Naive thymus-derived CD4-positive, alpha-beta T cell (primary cell): ENCODE results near the gene TMEM132D. TPM values are rescaled to one million over a fixed set of nuclear protein-coding genes. Genes with fewer than 3 reads are reported as not detected.
"Not testable (repeated sequence)": the region's sequence is repeated elsewhere in the genome, so short reads cannot be mapped to it uniquely, and the experiment has no call there.

ENCODE experiments used
- ATAC-seq: fragments of 150-1000 bp; cut with Tn5 transposase; 2 replicates; pipeline ENCODE4 v1.10.0; 2021; ENCODE audit warnings: mild to moderate bottlenecking, moderate library complexity
- CTCF ChIA-PET: fragments of 350-600 bp; sonication (Branson Sonifier 250); formaldehyde crosslinking; loops from one replicate; lab custom pipeline; 2021; ENCODE audit warnings: antibody characterized with exemption; lab: Charles Lee
- POLR2A ChIA-PET: fragments of 350-600 bp; sonication (Branson Sonifier 250); formaldehyde crosslinking; loops from one replicate; lab custom pipeline; 2021; ENCODE audit warnings: antibody characterized with exemption, inconsistent platforms; lab: Charles Lee
- DNase-seq, 9 donors: peaks; one replicate each; pipeline versions ENCODE4 v3.0.0 to v3.0.0-alpha.2; 2020 to 2022; ENCODE audit warnings: mixed read lengths in 1 of 9
- H3K27ac ChIP-seq: one replicate; pipeline ENCODE4 v1.7.0; 2013; ENCODE audit warnings: mild to moderate bottlenecking, low read depth, low read length, moderate library complexity
- H3K27me3 ChIP-seq, 2 donors: one replicate each; pipeline ENCODE4 v1.7.0; 2013; ENCODE audit warnings: low read length in 2 of 2, mild to moderate bottlenecking in 2 of 2, moderate library complexity in 2 of 2; ENCODE audit not compliant: control insufficient read depth in 2 of 2, insufficient read depth in 2 of 2
- H3K36me3 ChIP-seq, 3 experiments: 1 replicate in 2 of 3; 2 replicates in 1 of 3; pipeline ENCODE4 v1.7.0; 2013; ENCODE audit warnings: low read length in 3 of 3, mild to moderate bottlenecking in 3 of 3, moderate library complexity in 1 of 3; ENCODE audit not compliant: insufficient read depth in 3 of 3, control insufficient read depth in 2 of 3
- H3K4me1 ChIP-seq, 2 donors: one replicate each; pipeline ENCODE4 v1.7.0; 2013; ENCODE audit warnings: low read length in 2 of 2, mild to moderate bottlenecking in 2 of 2, moderate library complexity in 1 of 2; ENCODE audit not compliant: control insufficient read depth in 2 of 2, insufficient read depth in 2 of 2
- H3K4me3 ChIP-seq: 2 replicates; pipeline ENCODE4 v1.7.0; 2013; ENCODE audit warnings: mild to moderate bottlenecking, low read length
- H3K9me3 ChIP-seq, 3 experiments: 1 replicate in 2 of 3; 2 replicates in 1 of 3; pipeline ENCODE4 v1.7.0; 2013; ENCODE audit warnings: low read length in 3 of 3; ENCODE audit not compliant: control insufficient read depth in 2 of 3
- H3K27ac Mint-ChIP-seq, 9 donors: one replicate each; pipeline ENCODE4 v1.8.0; 2020 to 2022; ENCODE audit warnings: mixed read lengths in 9 of 9, mild to moderate bottlenecking in 8 of 9, moderate library complexity in 5 of 9, inconsistent platforms in 2 of 9
- H3K27me3 Mint-ChIP-seq, 5 donors: one replicate each; pipeline ENCODE4 v1.8.0; 2021 to 2022; ENCODE audit warnings: mixed read lengths in 5 of 5, mild to moderate bottlenecking in 1 of 5
- H3K36me3 Mint-ChIP-seq, 5 donors: one replicate each; pipeline ENCODE4 v1.8.0; 2020 to 2022; ENCODE audit warnings: mixed read lengths in 5 of 5, mild to moderate bottlenecking in 3 of 5, inconsistent platforms in 1 of 5
- H3K4me1 Mint-ChIP-seq, 7 donors: one replicate each; pipeline ENCODE4 v1.8.0; 2020 to 2022; ENCODE audit warnings: mixed read lengths in 7 of 7, mild to moderate bottlenecking in 3 of 7, inconsistent platforms in 1 of 7
- H3K4me3 Mint-ChIP-seq, 10 donors: one replicate each; pipeline ENCODE4 v1.8.0; 2020 to 2022; ENCODE audit warnings: mild to moderate bottlenecking in 10 of 10, mixed read lengths in 10 of 10, moderate library complexity in 6 of 10, inconsistent platforms in 2 of 10
- H3K9me3 Mint-ChIP-seq, 11 donors: one replicate each; pipeline ENCODE4 v1.8.0; 2020 to 2022; ENCODE audit warnings: mixed read lengths in 11 of 11, mild to moderate bottlenecking in 4 of 11, inconsistent platforms in 1 of 11, moderate library complexity in 1 of 11
- intact Hi-C, 2 donors: fragments of 100-400 bp; cut with micrococcal nuclease; formaldehyde crosslinking; loops; one replicate each; pipeline ENCODE4 v1.15.1; 2023
- polyA plus RNA-seq, 2 donors: library from polyadenylated mRNA; unstranded; fragments of 300-500 nt; fragmentation: Illumina TruSeq; gene quantifications; one replicate each; pipeline ENCODE4 v1.2.3, GENCODE V29; 2021
- total RNA-seq, 6 experiments: library from RNA in 5 of 6; stranded (reverse) in 5 of 6; gene quantifications; 1 replicate in 5 of 6; 2 replicates in 1 of 6; pipeline ENCODE4 v1.2.3 and lab custom pipeline; 2021 to 2026

TMEM132D gene
- total and polyA plus RNA-seq, 7 experiments from 2014 or later: not detected

GRCh38 chr12:129544716-129545115, 359.1 kb downstream of the TMEM132D start:
- ATAC-seq (no peak), DNase-seq (no peak)
- intact Hi-C loops: no loop called here
- H3K4me3 Mint-ChIP-seq: no peak overlapping the region
- H3K27me3 Mint-ChIP-seq: no peaks in the 10 kb centered on the region
- H3K9me3 Mint-ChIP-seq: peaks cover 2 to 13% (median 6%) of the 10 kb centered on the region in 11 donors
- ChIA-PET POLR2A (no interaction called here), CTCF (no interaction called here)
- H3K27ac Mint-ChIP-seq: no peak overlapping the region
- Histone ChIP-seq H3K36me3 (no peaks in the 10 kb centered on the region), H3K27me3 (no peaks in the 10 kb centered on the region), H3K4me3 (no peak overlapping the region), H3K4me1 (no peaks in the 10 kb centered on the region), H3K27ac (no peak overlapping the region), H3K9me3 (no peaks in the 10 kb centered on the region)
- H3K36me3 Mint-ChIP-seq: peaks cover 0 to 8% (median 0%) of the 10 kb centered on the region in 5 donors
- H3K4me1 Mint-ChIP-seq: no peaks in the 10 kb centered on the region

DNA sequence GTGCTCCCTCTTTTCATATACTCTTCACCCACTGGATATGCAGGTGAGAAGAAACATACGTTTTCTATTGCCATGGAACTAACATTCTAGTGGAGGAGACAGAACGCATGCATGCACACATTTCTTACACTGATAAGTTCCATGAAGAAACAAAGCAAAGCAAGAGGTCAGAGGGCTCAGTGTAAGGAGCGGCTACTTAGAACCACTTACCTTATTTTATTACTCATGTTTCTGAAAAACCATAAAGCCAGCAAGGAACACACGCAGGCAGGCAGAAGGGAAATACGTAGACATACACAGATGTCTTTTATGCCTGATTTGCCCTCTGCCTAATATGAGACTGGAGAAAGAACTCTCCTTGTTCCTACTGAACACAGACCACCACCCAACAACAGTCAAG, 362.9 kb downstream of the TMEM132D start:
- Histone ChIP-seq H3K4me3 (no peak overlapping the region), H3K27me3 (no peaks in the 10 kb centered on the region), H3K27ac (no peak overlapping the region), H3K9me3 (no peaks in the 10 kb centered on the region), H3K4me1 (no peaks in the 10 kb centered on the region), H3K36me3 (no peaks in the 10 kb centered on the region)
- DNase-seq: no peak
- H3K9me3 Mint-ChIP-seq: peaks cover 0 to 16% (median 7%) of the 10 kb centered on the region in 11 donors
- H3K4me3 Mint-ChIP-seq: no peak overlapping the region
- ChIA-PET CTCF (no interaction called here), POLR2A (no interaction called here)
- no peaks in the 10 kb centered on the region for H3K4me1 Mint-ChIP-seq
- no peak overlapping the region for H3K27ac Mint-ChIP-seq
- peaks cover 0 to 3% (median 0%) of the 10 kb centered on the region in 5 donors for H3K36me3 Mint-ChIP-seq
- no peak for ATAC-seq
- intact Hi-C loops: no loop called here
- no peaks in the 10 kb centered on the region for H3K27me3 Mint-ChIP-seq

DNA sequence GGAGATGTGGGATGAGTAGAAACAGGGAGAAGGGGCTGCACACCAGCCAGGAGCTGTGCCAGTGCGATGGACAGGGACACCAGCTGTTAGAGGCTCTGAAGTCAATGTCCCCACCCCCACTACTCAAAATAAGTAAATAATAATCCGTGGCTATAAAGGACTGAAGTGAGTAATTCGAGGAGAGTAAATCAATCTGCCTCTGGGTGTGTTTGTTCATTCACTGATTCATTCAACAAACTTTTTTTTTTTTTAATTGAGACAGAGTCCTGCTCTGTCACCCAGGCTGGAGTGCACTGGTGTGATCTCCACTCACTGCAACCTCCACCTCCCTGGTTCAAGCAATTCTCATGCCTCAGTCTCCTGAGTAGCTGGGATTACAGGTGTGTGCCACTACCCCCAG, 363.6 kb downstream of the TMEM132D start:
- CTCF ChIA-PET: no interaction called here
- H3K27me3 Mint-ChIP-seq: no peaks in the 10 kb centered on the region

DNA sequence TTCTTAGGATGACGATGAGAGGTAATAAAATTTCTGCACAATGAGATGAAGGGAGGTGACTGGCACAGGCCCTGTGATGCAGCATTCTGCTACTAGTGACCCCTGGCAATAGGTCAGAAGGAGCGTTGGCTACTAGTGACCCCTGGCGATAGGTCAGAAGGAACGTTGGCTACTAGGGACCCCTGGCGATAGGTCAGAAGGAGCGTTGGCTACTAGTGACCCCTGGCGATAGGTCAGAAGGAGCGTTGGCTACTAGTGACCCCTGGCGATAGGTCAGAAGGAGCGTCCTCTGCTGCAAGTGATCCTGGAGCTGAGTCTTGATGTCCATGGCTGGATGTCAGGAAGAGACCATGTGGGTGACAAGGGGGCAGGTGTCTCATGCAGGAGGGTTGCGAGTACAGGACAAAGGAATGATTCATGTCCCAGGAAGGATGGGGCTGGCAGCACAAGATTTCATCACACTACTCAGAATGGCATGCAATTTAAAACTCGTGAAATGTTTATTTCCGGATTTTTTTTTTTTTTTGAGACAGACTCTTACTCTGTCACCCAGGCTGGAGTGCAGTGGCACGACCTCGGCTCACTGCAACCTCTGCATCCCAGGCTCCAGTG, 365.0 kb downstream of the TMEM132D start:
- H3K36me3 Mint-ChIP-seq, ATAC-seq, H3K27me3 ChIP-seq, intact Hi-C loops, H3K4me1 ChIP-seq, H3K4me1 Mint-ChIP-seq, H3K4me3 ChIP-seq, H3K27ac Mint-ChIP-seq, DNase-seq, POLR2A ChIA-PET, H3K9me3 ChIP-seq, H3K27me3 Mint-ChIP-seq, H3K36me3 ChIP-seq, H3K4me3 Mint-ChIP-seq, H3K27ac ChIP-seq, CTCF ChIA-PET: not testable (repeated sequence)
- H3K9me3 Mint-ChIP-seq: peaks cover 3 to 22% (median 7%) of the 10 kb centered on the region in 11 donors

More for the DNA sequence above, 363.6 kb downstream of the TMEM132D start:
- Histone ChIP-seq H3K27me3 (no peaks in the 10 kb centered on the region), H3K4me1 (no peaks in the 10 kb centered on the region), H3K36me3 (no peaks in the 10 kb centered on the region), H3K9me3 (no peaks in the 10 kb centered on the region), H3K27ac (no peak overlapping the region), H3K4me3 (no peak overlapping the region)
- peaks cover 0 to 3% (median 0%) of the 10 kb centered on the region in 5 donors for H3K36me3 Mint-ChIP-seq
- no peak overlapping the region for H3K27ac Mint-ChIP-seq
- intact Hi-C loops: no loop called here
- DNase-seq: no peak
- no peak for ATAC-seq
- no peaks in the 10 kb centered on the region for H3K4me1 Mint-ChIP-seq
- H3K4me3 Mint-ChIP-seq: no peak overlapping the region
- H3K9me3 Mint-ChIP-seq: peaks cover 0 to 17% (median 7%) of the 10 kb centered on the region in 11 donors
- POLR2A ChIA-PET: no interaction called here

DNA sequence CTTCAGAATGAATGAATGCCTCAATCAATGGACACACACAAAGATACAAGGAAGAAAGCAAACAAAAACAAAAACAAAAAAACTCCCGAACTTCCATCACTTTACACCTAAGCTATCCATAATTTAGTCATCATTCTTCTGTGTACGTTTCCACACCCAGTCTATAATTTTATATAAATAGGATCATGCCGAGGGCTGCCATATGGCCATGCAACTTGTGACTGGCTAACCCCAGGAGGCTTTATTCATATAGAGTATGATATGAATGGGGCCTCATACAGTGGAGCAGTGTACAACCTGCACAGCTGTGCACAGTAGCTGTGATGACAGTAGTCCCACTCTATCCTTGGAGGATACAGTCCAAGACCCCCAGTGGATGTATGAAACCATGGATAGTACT, 365.7 kb downstream of the TMEM132D start:
- POLR2A ChIA-PET: no interaction called here
- Histone ChIP-seq H3K27ac (no peak overlapping the region), H3K36me3 (no peaks in the 10 kb centered on the region), H3K4me1 (no peaks in the 10 kb centered on the region), H3K9me3 (no peaks in the 10 kb centered on the region), H3K27me3 (no peaks in the 10 kb centered on the region), H3K4me3 (no peak overlapping the region)
- Mint-ChIP-seq H3K27ac (no peak overlapping the region), H3K4me1 (no peaks in the 10 kb centered on the region), H3K9me3 (peaks cover 3 to 22% (median 7%) of the 10 kb centered on the region in 11 donors), H3K36me3 (no peaks in the 10 kb centered on the region), H3K27me3 (no peaks in the 10 kb centered on the region), H3K4me3 (no peak overlapping the region)
- CTCF ChIA-PET: no interaction called here
- intact Hi-C loops: no loop called here
- ATAC-seq: no peak
- no peak for DNase-seq

- CTCF ChIA-PET: no interaction called here
Observed at GRCh38 chr12:129534966-129535750, 368.7 kb downstream of the TMEM132D start.

More at GRCh38 chr12:129534966-129535750, 368.7 kb downstream of the TMEM132D start:
- Histone ChIP-seq H3K4me1 (no peaks in the 10 kb centered on the region), H3K27ac (no peak overlapping the region), H3K9me3 (no peaks in the 10 kb centered on the region), H3K36me3 (no peaks in the 10 kb centered on the region), H3K4me3 (no peak overlapping the region), H3K27me3 (no peaks in the 10 kb centered on the region)
- POLR2A ChIA-PET: no interaction called here
- Mint-ChIP-seq H3K4me3 (peak overlapping the region in 1 of 10 donors; percentile 8), H3K27me3 (no peaks in the 10 kb centered on the region), H3K36me3 (peaks cover 0 to 3% (median 0%) of the 10 kb centered on the region in 5 donors), H3K9me3 (peaks cover 0 to 17% (median 4%) of the 10 kb centered on the region in 11 donors), H3K27ac (no peak overlapping the region), H3K4me1 (no peaks in the 10 kb centered on the region)
- intact Hi-C loops: no loop called here
- DNase-seq (no peak), ATAC-seq (no peak)
